ENCODE measurements around the gene CEP135.

- TF ChIP-seq EZH2phosphoT487 (IDR thresholded peaks at IDR 0.05; ENCODE audit: insufficient read depth, low read depth): no peak
- no peak for TF ChIP-seq EZH2 (IDR thresholded peaks at IDR 0.05; ENCODE audit: insufficient read depth, poor library complexity, severe bottlenecking)
Observed at GRCh38 chr4:55921093-55921492, 27.7 kb upstream of the CEP135 start.
